ENCODE results near the gene ZNF444. TPM values are rescaled to one million over a fixed set of nuclear protein-coding genes. Genes with fewer than 3 reads are reported as not detected.
"Not testable (repeated sequence)": the region's sequence is repeated elsewhere in the genome, so short reads cannot be mapped to it uniquely, and the experiment has no call there.

Gene ZNF444
- polyA plus RNA-seq, 2 of the 4 experiments (the other 2 are of a cell fraction), result 16.5 to 26.2 TPM

- POLR2A ChIA-PET; H3K27ac ChIP-seq; H3K9me3 ChIP-seq; FAIRE-seq; H3K4me1 ChIP-seq; ATAC-seq; CTCF ChIA-PET; H3K4me3 ChIP-seq; H3K4me2 ChIP-seq; DNase-seq (ENCODE audit: low read depth in 1 of 2, low spot score in 1 of 2): not testable (repeated sequence)
- 5% methylated on average over 5 of the region's 5 CpGs for WGBS (ENCODE audit: missing lambda C conversion rate)
Observed at GRCh38 chr19:56207581-56207980, 66.5 kb downstream of the ZNF444 start.

GRCh38 chr19:56209091-56209490 is 68.0 kb downstream of the ZNF444 start:
- CTCF ChIA-PET, result no interaction called here
- Histone ChIP-seq H3K4me2 (no peak overlapping the region), H3K27ac (no peak overlapping the region), H3K4me3 (no peak overlapping the region), H3K4me1 (no peaks in the 10 kb centered on the region), H3K9me3 (peaks cover 7% of the 10 kb centered on the region; the same call in 1 of the 3 replicates)
- ATAC-seq (no peak), DNase-seq (ENCODE audit: low read depth in 1 of 2, low spot score in 1 of 2) (no peak), FAIRE-seq (no peak)
- TF ChIP-seq MYC (IDR thresholded peaks at IDR 0.05; ENCODE audit: borderline replicate concordance, low read length) (no peak), E2F6 (IDR thresholded peaks at IDR 0.05; ENCODE audit: borderline replicate concordance, low read depth) (no peak), RCOR1 (IDR thresholded peaks at IDR 0.05; ENCODE audit: low read depth, low read length) (no peak), FOSL2 (IDR thresholded peaks at IDR 0.05) (no peak), FOSL2 (CRISPR knock-in tag; IDR thresholded peaks at IDR 0.05) (no peak), BHLHE40 (IDR thresholded peaks at IDR 0.05; ENCODE audit: low read depth, low read length) (no peak), ATOH8 (CRISPR knock-in tag; IDR thresholded peaks at IDR 0.05; ENCODE audit: low read depth) (no peak), PBX3 (IDR thresholded peaks at IDR 0.05) (no peak), ZNF302 (CRISPR knock-in tag; IDR thresholded peaks at IDR 0.05) (no peak), CEBPB (IDR thresholded peaks at IDR 0.05) (no peak), SREBF2 (IDR thresholded peaks at IDR 0.05) (no peak), RAD21 (conservative IDR thresholded peaks at IDR 0.05 in 1 of 2, IDR thresholded peaks at IDR 0.05 in 1 of 2) (no peak), PHF8 (IDR thresholded peaks at IDR 0.05; ENCODE audit: borderline replicate concordance, low read depth) (no peak), RARB (CRISPR knock-in tag; IDR thresholded peaks at IDR 0.05) (no peak), CTCF (IDR thresholded peaks at IDR 0.05) (no peak), HEYL (CRISPR knock-in tag; IDR thresholded peaks at IDR 0.05) (no peak), EP300 (IDR thresholded peaks at IDR 0.05) (no peak), JUNB (IDR thresholded peaks at IDR 0.05) (no peak), HOXA7 (CRISPR knock-in tag; IDR thresholded peaks at IDR 0.05) (no peak), CBX8 (IDR thresholded peaks at IDR 0.05) (no peak), RFX5 (IDR thresholded peaks at IDR 0.05) (no peak)
- 57% methylated on average over 12 of the region's 12 CpGs for WGBS (ENCODE audit: missing lambda C conversion rate)
- POLR2A ChIA-PET, result no interaction called here

- H3K9me3 ChIP-seq; H3K27ac ChIP-seq; FAIRE-seq; DNase-seq (ENCODE audit: low read depth in 1 of 2, low spot score in 1 of 2); H3K4me3 ChIP-seq; H3K4me2 ChIP-seq; CTCF ChIA-PET; POLR2A ChIA-PET; ATAC-seq; H3K4me1 ChIP-seq: not testable (repeated sequence)
- WGBS (ENCODE audit: missing lambda C conversion rate), result 41% methylated on average over 9 of the region's 9 CpGs
Observed at GRCh38 chr19:56210036-56210435, 68.9 kb downstream of the ZNF444 start.

Small RNA genes within 50 kb of the gene (small RNA-seq; reads per million reads assigned to genes)
- gene AC024580.2 (0 reads per million in 6 experiments), gene RF00019 (0 reads per million in 6 experiments)

Other genes starting within 250 kb of the ZNF444 start
- not detected in 2 replicates for gene NLRP13, start 209.0 kb upstream of the ZNF444 start, polyA plus RNA-seq (2011; rRNA removed)
- not detected in 3 replicates for gene NLRP13, start 209.0 kb upstream of the ZNF444 start, polyA plus RNA-seq (2017; fragmentation: RNase III; extraction: RNeasy Plus Mini Kit Qiagen cat#74134 plus additional on column Dnase treatment)
- gene NLRP8, start 193.5 kb upstream of the ZNF444 start, polyA plus RNA-seq (2011; rRNA removed), result not detected in 2 replicates
- gene NLRP8, start 193.5 kb upstream of the ZNF444 start, polyA plus RNA-seq (2017; fragmentation: RNase III; extraction: RNeasy Plus Mini Kit Qiagen cat#74134 plus additional on column Dnase treatment), result not detected in 3 replicates
- not detected in 2 replicates for gene NLRP5, start 154.5 kb upstream of the ZNF444 start, polyA plus RNA-seq (2011; rRNA removed)
- gene NLRP5, start 154.5 kb upstream of the ZNF444 start, polyA plus RNA-seq (2017; fragmentation: RNase III; extraction: RNeasy Plus Mini Kit Qiagen cat#74134 plus additional on column Dnase treatment), result not detected in 3 replicates
- gene ZNF787, start 20.0 kb upstream of the ZNF444 start, polyA plus RNA-seq (2011; rRNA removed), result 10.7 and 12.5 TPM in 2 replicates
- gene ZNF787, start 20.0 kb upstream of the ZNF444 start, polyA plus RNA-seq (2017; fragmentation: RNase III; extraction: RNeasy Plus Mini Kit Qiagen cat#74134 plus additional on column Dnase treatment), result 35.1 to 39.3 TPM (median 36.7 TPM) in 3 replicates
- not detected in 2 replicates for gene GALP, start 34.7 kb downstream of the ZNF444 start, polyA plus RNA-seq (2011; rRNA removed)
- gene GALP, start 34.7 kb downstream of the ZNF444 start, polyA plus RNA-seq (2017; fragmentation: RNase III; extraction: RNeasy Plus Mini Kit Qiagen cat#74134 plus additional on column Dnase treatment), result not detected in 3 replicates
- gene ZSCAN5B, start 56.5 kb downstream of the ZNF444 start, polyA plus RNA-seq (2011; rRNA removed), result 0.07 TPM in 1 of 2 replicates, not detected in the other
- not detected in 3 replicates for gene ZSCAN5B, start 56.5 kb downstream of the ZNF444 start, polyA plus RNA-seq (2017; fragmentation: RNase III; extraction: RNeasy Plus Mini Kit Qiagen cat#74134 plus additional on column Dnase treatment)
- not detected in 2 replicates for gene ZSCAN5C, start 61.0 kb downstream of the ZNF444 start, polyA plus RNA-seq (2011; rRNA removed)
- not detected in 3 replicates for gene ZSCAN5C, start 61.0 kb downstream of the ZNF444 start, polyA plus RNA-seq (2017; fragmentation: RNase III; extraction: RNeasy Plus Mini Kit Qiagen cat#74134 plus additional on column Dnase treatment)
- gene EDDM13, start 131.5 kb downstream of the ZNF444 start, polyA plus RNA-seq (2011; rRNA removed), result not detected in 2 replicates
- not detected in 3 replicates for gene EDDM13, start 131.5 kb downstream of the ZNF444 start, polyA plus RNA-seq (2017; fragmentation: RNase III; extraction: RNeasy Plus Mini Kit Qiagen cat#74134 plus additional on column Dnase treatment)
- gene ZSCAN5A, start 173.6 kb downstream of the ZNF444 start, polyA plus RNA-seq (2011; rRNA removed), result 13.3 and 16.1 TPM in 2 replicates
- 10.8 to 12.2 TPM (median 12.0 TPM) in 3 replicates for gene ZSCAN5A, start 173.6 kb downstream of the ZNF444 start, polyA plus RNA-seq (2017; fragmentation: RNase III; extraction: RNeasy Plus Mini Kit Qiagen cat#74134 plus additional on column Dnase treatment)

All from A549 (cell line).